A673 (cell line): ENCODE measurements around the gene ZNF124.

Experiments
- CTCF ChIP-seq: fragments of 300-800, 200-600 bp; sonication (generic); conservative IDR thresholded peaks from 2 replicates; pipeline ENCODE4 v1.5.1; 2017; ENCODE audit warnings: low read depth, mild to moderate bottlenecking, antibody characterized with exemption, low read length, moderate library complexity, mixed read lengths
- EZH2 ChIP-seq: fragments of 200-600 bp; sonication (generic); IDR thresholded peaks from 2 replicates; pipeline ENCODE4 v1.6.1; 2017; ENCODE audit warnings: borderline replicate concordance, low read depth, mild to moderate bottlenecking, mixed read lengths, antibody characterized with exemption, low read length; ENCODE audit not compliant: poor library complexity, severe bottlenecking

- TF ChIP-seq CTCF (no peak), EZH2 (no peak)
Measured at GRCh38 chr1:247131236-247131635, 40.6 kb downstream of the ZNF124 start.
